ENCODE measurements around the gene ARCN1.

ARCN1 gene

GRCh38 chr11:118640332-118641154 lies 68.3 kb downstream of the ARCN1 start:
- DNase-seq, result no peak

- no peak for DNase-seq
These were observed 69.3 kb downstream of the ARCN1 start for GRCh38 chr11:118641397-118642019.

- no peak for DNase-seq
These were observed 71.2 kb downstream of the ARCN1 start for GRCh38 chr11:118643142-118643994.

DNA sequence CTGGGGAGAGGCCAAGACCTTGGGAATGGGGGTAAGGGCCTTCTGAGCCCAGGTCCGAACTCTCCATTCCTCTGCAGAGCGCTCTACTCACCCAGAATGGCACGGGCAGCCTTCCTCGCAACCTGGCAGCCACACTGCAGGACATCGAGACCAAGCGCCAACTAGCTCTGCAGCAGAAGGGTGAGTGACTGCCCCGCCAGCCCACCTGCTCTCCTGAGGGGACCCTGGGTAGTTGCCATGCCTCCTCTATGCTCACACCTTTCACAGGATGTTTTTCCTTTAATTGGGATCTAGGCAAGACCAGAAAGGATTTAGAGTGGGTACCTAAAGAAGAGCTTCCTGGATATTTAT lies 71.8 kb downstream of the ARCN1 start:
- DNase-seq, result no peak

- no peak for DNase-seq
These were observed 72.3 kb downstream of the ARCN1 start for GRCh38 chr11:118644496-118644895.

DNA sequence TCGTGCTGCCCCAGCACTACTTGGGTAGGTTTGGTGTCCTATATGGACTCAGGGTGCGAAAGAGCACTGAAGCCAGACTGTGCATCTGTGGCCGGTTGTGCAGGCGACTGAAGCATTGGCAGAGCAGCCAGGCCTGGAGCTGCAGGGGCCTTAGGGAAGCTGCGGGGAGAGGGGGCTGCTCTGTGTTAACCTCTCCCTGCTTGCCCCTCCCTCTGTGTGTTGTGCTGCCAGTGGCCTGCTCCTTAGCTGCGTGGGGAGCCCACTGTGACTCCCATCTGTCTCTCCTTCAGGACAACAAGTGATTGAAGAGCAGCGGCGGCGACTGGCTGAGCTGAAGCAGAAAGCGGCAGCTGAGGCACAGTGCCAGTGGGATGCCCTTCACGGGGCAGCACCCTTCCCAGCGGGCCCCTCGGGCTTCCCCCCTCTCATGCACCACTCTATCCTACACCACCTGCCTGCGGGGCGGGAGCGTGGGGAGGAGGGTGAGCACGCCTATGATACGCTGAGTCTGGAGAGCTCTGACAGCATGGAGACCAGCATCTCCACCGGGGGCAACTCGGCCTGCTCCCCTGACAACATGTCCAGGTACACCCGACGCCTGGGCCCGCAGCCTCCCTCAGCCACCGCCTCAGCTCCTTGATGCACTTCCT lies 73.0 kb downstream of the ARCN1 start:
- DNase-seq, result no peak

- no peak for DNase-seq
These were observed 74.2 kb downstream of the ARCN1 start for GRCh38 chr11:118646393-118646792.

DNA sequence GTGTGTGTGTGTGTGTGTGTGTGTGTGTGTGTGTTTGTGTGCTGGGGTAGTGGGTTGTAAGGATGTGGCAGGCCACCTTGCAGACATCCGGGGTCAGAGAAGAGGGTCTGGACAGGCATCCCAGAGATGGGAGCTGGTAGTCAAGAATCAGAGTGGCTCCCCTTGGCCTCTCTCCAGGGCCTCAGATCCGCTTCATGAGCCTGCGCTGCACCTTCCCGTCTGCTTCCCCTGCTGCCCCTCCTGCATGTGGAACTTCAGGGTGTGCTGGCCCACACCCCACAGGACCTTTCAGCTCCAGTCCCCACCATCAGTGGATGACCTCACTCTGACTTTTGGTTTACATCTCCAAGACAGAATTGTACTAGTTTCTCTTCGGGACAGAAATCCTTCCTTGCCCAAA lies 76.1 kb downstream of the ARCN1 start:
- no peak for DNase-seq

DNA sequence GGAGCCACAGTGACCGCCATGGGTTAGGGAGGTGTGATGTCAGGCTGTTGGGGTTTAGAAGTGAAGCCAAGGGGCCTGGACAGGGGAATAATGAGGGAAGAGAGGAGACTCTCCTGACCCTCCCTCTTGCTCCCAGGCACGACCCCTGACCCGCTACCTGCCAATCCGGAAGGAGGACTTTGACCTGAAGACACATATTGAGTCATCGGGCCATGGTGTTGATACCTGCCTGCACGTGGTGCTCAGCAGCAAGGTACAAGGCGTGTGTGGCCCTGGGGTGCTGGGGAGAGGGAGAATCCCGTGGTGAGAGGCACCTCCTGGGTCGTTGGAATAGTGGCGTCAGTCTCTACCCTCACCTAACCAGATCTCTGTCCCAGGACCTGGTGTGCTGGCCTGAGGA lies 77.7 kb downstream of the ARCN1 start:
- no peak for DNase-seq

DNA sequence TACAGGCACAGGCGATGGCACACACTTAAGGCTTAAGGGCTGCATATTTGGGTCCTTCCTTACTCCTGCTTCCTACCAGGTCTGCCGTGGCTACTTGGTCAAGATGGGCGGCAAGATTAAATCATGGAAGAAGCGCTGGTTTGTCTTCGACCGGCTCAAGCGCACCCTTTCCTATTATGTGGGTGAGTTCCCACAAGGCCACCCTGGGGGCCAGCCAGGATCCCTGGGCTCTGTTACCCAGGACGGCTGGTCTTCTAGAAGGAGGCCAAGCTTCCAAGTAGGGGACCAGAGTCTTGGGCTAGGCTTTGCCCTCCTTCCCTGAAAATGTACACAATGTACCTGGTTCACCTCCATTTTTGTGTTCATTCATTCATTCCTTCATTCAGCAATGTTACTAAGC lies 78.2 kb downstream of the ARCN1 start:
- DNase-seq, result no peak

- DNase-seq, result no peak
These were observed 79.6 kb downstream of the ARCN1 start for GRCh38 chr11:118651820-118652219.

All from activated CD4-positive, alpha-beta T cell treated with anti-CD3 and anti-CD28 coated beads, Interleukin-2, amount 50 U/mL, for 16 hours (primary cell).